ENCODE data around the gene RPL22.

Gene RPL22

GRCh38 chr1:6206520-6206855, 7.1 kb upstream of the RPL22 start:
- DNase-seq (ENCODE audit: extremely low spot score, insufficient read length, low read depth): no peak
- FAIRE-seq: no peak

DNA sequence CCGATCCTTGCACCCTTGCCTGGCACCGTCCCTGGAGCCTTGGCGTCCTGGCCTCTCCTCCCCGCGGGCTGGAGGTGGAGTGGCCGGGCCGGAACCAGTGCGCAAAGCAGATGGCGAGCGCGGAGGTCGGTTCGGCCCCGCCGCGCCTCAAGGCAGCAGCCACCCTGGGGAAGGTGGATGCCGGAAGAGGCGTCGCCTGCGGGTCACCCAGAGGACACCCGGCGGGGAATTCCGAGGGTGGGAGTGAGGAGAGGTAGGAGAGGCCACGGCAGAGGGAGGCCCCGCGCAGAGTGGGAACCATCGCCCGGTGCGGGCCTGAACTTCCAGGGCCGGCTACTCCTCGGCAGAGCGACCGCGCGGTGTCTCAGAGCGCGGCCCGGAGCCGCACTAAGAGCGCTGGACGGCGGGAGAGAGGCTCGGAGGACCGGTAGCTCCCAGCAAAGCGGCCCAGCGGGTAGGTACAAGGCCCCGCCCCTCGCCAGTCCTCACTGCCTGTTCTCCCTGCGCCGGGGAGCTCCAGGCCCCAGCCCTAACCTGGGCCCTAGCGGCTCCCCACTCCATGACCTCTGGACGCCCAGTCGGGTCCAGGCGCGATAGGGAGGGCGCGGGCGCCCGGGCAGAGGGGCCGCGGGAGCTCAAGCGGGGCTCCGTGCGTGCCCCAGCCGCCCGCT, 6.6 kb upstream of the RPL22 start, which contains the start of gene RNF207:
TSS of gene RNF207 (plus strand) at position 271 of the 671 bp plus-strand sequence. CDS start 417 bp downstream, outside the sequence.
- FAIRE-seq (peak; percentile 89), DNase-seq (ENCODE audit: extremely low spot score, insufficient read length, low read depth) (peak; percentile 75)

GRCh38 chr1:6202256-6202655, 2.9 kb upstream of the RPL22 start:
- no peak for DNase-seq (ENCODE audit: extremely low spot score, insufficient read length, low read depth)
- no peak for FAIRE-seq

- no peak for DNase-seq (ENCODE audit: extremely low spot score, insufficient read length, low read depth)
- no peak for FAIRE-seq
These were observed 904 bp upstream of the RPL22 start for GRCh38 chr1:6200188-6200809.

DNA sequence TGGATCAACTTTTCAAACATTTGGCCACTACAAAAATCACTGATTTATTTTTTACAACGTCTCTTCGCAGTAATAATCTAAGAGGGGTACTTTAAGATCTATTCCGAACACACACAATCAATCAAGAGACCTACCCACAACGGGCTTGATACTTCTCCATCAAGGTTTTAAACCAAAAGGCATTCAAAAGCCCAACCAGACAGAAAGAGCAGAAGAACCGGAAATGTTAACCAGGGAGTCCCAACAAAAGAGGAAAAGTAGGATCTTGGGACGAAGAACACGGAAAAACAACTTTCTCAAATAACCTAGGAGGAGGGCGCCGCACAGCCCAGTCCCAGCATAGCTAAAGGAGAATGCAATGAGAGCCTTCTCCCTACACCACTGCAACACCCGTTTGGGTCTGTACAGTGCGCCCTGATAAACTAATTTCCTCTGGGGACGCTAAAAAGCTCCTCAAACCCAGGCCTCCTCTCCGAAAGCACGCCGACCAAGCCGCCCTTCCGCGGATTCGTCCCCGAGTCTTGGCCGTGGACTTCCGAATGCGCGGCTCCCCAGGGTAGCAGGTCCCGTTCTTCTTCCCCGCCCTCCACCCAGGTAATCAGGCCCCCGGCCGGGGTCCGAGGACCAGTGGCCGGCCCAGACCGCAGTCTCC, 623 bp downstream of the RPL22 start:
- FAIRE-seq (no peak), DNase-seq (ENCODE audit: extremely low spot score, insufficient read length, low read depth) (no peak)

DNA sequence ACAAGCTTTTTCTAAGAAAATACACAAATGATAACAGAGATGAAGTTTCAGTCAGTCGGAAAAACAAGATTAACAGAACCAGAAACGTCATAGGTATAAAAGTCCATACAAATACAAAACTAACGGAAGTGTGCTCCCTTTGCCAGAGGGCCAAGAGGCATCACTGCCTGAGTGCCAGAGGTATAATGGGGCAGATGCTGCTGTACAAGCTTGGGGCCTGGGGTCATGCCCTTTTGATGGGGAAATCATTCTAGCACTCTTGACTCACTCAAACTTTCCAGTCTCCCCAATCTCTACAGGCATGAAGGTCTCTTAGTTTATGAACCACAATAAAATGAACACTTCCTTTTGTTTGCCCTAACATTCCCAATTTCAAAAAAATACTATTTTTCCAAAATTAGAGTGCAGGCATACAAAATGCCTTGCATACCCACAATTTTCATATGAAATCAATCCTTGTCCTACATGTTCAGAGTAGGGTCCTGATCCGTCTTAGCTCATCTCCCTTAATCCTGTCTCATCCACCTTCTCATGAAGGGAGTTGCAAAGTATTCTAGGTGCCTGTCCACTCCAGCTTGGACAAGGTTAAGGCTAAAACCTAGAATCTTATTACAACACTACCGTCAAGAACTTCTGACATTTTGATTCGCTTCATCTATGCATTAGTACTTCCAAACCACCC, 1.5 kb downstream of the RPL22 start:
- no peak for DNase-seq (ENCODE audit: extremely low spot score, insufficient read length, low read depth)
- FAIRE-seq: no peak

DNA sequence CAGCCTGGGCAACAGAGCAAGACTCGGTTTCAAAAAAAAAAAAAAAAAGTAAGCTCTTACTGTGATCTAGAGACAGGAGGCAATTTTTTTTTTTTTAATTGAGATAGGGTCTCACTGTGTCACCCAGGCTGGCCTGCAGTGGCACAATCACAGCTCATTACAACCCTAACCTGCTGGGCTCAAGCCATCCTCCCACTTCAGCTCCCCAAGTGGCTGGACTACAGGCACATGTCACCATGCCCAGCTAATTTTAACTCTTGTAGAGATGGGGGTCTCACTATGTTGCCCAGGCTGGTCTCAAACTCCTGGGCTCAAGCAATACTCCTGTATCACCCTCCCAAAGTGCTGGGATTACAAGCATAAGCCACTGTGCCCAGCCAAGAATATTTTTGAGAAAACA, 7.4 kb downstream of the RPL22 start:
- FAIRE-seq (no peak), DNase-seq (ENCODE audit: extremely low spot score, insufficient read length, low read depth) (no peak)

GRCh38 chr1:6188466-6188865, 10.9 kb downstream of the RPL22 start:
- no peak for DNase-seq (ENCODE audit: extremely low spot score, insufficient read length, low read depth)
- no peak for FAIRE-seq

DNA sequence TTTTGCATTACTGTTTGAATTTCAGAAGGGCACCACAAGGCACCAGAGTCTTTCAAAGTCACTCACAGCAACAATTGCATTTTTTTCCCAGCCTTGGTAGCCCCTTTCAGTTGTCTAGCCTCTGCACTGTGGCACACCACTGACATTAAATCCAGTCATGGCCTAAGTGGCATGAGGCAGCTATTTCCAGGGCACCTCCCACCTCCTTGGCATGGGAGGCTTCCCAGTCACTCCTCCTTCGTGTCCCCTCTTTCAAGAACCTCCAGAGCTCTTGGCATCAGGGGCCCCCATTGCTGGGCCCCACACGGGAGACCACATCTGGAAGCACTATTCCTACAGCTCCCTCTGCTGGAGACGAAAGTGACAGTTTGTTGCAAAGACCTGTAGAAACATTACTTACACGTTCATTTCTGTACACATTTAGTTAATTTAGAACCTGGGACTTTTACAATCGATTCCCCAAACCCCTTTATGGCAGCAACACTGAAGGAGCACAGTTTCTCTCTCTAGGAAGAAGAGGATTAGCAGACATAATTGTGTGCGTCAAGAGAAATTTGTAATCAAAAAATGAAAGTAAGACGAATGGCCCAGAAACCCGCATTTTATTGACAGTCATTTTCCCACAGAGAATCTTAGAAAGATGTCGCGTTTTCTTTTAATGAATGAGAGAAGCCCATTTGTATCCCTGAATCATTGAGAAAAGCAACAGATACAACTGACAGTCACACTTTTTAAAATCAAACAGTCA, 13.6 kb downstream of the RPL22 start:
- FAIRE-seq (peak; percentile 64), DNase-seq (ENCODE audit: extremely low spot score, insufficient read length, low read depth) (no peak)

DNA sequence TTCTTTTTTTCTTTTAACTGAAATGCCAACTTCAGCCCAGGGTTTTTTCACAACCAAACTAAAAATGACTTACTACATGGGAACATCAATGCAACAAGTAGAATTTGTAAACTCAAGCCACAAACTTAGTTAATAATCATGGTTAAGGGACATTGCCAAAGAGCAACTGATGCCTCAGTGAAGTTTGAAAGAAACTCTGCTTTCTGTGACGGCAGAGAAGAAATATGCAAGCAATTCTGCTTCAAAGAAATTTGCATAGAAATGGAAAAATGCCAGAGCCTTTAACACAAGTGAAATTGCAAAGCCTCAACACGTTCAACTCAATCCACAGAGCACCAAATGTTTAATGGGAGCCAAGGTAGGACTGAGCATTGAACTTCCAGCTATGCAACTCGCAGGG, 14.2 kb downstream of the RPL22 start:
- DNase-seq (ENCODE audit: extremely low spot score, insufficient read length, low read depth) (no peak), FAIRE-seq (no peak)

DNA sequence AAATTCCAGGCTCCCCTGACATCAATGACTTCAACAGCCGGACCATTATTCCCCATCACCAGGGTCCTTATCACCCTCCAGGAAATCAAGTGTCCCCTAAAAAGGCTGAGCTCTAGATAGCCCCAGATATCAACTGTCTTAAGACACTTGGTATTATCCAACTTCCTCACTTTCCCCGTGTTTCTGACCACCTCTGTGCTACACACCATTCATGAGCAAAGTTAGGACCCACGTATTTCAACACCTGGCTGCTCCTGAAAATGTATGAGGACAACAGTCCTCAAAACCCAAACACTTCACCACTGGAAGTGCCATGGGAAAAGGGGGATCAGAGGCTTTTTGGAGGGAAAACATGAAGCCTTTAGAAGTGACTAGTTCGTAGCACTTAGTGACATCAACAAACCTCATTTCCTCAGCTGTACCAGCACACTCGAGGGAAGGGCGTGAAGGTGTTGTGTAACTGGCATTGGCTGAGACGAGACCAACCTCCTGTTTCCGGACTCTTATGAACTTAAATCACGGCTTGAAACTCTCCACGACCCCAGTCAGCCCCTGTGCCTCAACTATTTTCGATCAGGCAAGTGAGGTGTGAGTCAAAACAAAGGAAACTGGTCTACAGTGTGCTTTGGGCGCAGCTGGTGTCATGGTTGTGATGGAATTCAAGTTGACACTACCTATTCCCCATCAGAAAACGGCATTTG, 15.2 kb downstream of the RPL22 start:
- FAIRE-seq (no peak), DNase-seq (ENCODE audit: extremely low spot score, insufficient read length, low read depth) (no peak)

DNA sequence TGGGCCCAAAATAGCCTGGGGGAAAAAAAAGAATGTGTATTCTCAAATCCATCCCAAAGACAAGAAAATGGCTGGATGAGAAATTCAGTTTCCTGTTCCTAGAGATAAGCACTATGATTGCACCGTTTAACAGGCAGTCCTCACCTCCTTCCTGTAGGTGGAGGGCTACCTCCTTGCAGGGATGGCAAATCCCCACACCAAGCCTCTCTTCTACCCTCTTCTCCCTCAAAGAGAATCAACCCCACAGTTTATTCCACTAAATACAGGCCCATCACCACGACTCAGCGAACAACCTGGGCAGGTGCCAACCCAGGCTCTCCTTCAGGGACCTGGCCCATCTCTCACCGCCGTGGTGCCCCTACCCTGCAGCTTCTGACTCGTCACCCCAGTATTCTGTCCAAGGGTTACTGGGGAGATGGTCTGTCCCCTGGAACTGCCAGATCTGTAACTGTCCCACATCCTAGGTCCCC, 15.8 kb downstream of the RPL22 start:
- DNase-seq (ENCODE audit: extremely low spot score, insufficient read length, low read depth) (no peak), FAIRE-seq (no peak)

GRCh38 chr1:6181347-6181770, 18.0 kb downstream of the RPL22 start:
- DNase-seq (ENCODE audit: extremely low spot score, insufficient read length, low read depth) (no peak), FAIRE-seq (no peak)

DNA sequence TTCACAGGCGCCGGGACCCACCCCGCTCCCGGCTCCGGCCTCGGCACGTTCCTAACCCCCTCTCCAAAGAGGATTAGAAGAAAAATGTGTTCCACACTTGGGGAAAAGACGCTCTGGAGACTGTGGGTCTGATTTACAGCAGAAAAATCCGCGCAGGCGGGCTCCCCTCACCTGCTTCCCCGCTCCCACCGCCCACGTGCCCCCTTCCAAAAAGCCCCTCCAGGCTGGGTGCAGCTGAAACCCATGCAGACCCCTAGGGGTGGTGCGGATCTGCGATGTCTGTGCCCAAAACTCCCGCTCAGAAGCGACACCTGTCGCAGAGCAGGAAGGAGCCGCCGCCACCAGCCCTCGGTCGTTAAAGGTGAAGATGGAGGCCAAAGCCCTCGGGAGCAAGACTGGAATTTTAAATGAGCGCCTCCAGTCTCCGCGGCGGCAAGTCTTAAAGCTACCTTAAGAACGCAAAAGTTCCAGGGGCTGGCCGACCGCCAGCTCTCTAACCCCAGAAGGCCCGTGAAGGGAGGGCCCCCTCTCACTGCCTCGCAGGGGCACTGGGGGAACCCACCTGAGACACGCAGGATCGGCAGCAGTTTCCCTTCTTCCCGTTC, 18.6 kb downstream of the RPL22 start:
- DNase-seq (ENCODE audit: extremely low spot score, insufficient read length, low read depth): no peak

DNA sequence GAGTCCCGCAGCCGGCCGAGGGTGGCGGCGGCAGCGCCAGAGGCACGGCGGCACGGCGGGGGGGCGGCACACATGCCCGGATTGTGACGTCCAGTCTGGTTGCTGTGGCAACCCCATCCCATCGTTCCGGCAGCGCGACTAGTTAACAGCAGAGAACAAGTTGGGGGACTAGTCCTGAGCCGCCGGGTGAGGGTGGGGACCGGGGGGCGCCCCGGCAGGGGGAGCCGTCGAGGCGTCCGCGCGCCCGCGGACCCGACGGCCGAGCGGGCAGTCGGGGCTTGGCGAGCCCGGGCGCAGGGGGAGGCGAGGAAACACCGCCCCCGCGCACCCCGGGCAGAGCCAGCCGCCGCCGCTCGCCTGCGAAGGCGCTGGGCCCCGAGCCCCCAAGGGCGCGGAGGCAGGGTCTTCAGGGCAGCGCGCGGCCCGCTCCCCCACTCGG, 19.1 kb downstream of the RPL22 start, which contains the start of gene CHD5:
TSS of gene CHD5 (minus strand) at position 54 of the 439 bp plus-strand sequence. CDS start 298 bp downstream, outside the sequence.
- FAIRE-seq: no peak
- no peak for DNase-seq (ENCODE audit: extremely low spot score, insufficient read length, low read depth)

More for the DNA sequence above, 18.6 kb downstream of the RPL22 start:
- no peak for FAIRE-seq

DNA sequence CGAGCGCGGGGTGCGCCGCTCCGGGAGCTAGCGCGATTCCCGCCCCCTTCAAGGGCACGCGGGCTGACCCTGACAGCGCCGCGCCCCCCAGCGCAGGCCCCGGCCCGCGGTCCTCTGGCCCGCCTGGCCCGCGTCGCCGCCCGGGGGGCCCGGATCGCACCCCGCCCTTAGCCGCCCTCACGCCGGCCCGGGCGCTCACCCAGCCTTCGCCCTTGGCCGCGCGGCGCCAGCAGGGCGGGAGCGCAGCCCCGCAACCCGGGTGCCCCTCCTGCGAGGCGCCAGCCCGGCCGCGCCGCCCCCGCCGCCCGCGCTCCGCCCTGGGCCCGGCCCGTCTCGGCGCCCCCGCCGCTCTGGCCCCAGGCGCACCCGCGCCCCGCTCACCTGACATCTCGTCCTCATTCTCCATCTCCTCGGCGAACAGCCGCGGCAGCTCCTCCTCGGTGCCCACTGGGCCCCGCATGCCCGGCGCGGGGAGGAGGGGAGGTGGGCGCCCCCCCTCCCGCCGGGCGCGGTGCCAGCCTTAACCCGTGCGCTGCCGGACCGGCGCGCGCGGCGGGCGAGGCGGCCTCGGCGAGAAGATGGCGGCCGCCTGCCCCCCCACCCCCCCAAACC, 19.7 kb downstream of the RPL22 start:
- DNase-seq (ENCODE audit: extremely low spot score, insufficient read length, low read depth): no peak
- FAIRE-seq: no peak

DNA sequence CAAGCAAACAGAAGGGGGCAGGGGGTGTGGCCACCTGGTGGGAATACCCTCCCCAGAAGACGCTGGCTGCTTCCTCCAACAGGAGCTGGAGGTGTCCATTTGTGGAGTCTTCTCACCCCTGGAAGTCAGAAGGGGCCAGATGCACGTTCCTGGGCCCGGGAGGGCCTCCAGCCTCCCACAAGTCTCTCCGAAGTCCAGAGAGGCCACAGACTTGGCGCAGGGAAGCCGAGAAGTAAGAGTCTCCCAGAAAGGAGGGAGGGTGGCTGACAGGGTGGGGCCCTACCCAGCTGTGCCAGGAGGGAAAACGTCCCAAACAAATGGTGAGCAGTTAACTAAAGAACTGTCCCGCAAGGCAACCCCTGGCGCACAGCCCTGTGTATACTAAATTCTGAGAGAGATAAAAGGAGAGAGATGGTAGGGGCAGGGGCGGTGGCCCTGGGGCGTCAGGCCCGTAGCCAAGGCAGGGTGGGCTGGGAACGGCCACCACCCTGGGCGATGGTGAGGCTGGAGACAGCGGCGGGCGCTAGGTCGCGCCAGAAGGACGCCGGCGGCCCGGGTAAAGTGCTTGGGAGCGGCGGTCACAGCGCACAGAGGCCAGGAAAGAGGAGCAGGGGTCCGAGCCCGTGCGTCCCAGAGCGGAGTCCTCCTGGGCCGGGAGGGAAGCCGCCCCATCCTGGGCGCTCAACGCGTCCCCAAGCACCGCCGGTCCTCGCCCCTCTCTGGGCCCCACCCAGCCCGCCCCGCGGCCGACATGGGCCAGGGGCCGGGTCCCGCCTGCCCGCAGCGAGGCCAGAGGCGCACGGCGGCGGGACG, 20.4 kb downstream of the RPL22 start:
- FAIRE-seq (no peak), DNase-seq (ENCODE audit: extremely low spot score, insufficient read length, low read depth) (no peak)

Measured in GM18507 (cell line).